G401 (cell line): ENCODE data around the gene ACTN4. TPM values are rescaled to one million over a fixed set of nuclear protein-coding genes. Genes with fewer than 3 reads are reported as not detected.
A peak's percentile ranks its signal among the peaks of the same experiment; 100 is the strongest.

Experiments used
- DNase-seq: peaks from one replicate; pipeline ENCODE4 v3.0.0-alpha.2; 2015; ENCODE audit warnings: low spot score
- in situ Hi-C: cut with HindIII; loops from 2 replicates; pipeline ENCODE4 v1.10.0; 2016; ENCODE audit warnings: low sequenced_read_pairs, mixed read lengths
- total RNA-seq: library from RNA; depleted of rRNA; stranded (reverse); fragments of >200 nt; shearing (Covaris generic); gene quantifications from 2 replicates; pipeline ENCODE4 v1.2.3, GENCODE V29; 2014

Gene ACTN4
- total RNA-seq, 1 experiment from 2014 or later = 182 TPM

- peak; percentile 43 for DNase-seq
- in situ Hi-C loops = no loop called here
These were observed 10.3 kb downstream of the ACTN4 start for GRCh38 chr19:38657633-38658222.

- peak; percentile 39 for DNase-seq
- in situ Hi-C loops = no loop called here
These were observed 11.2 kb downstream of the ACTN4 start for GRCh38 chr19:38658462-38659306.

GRCh38 chr19:38660724-38661123 is 13.3 kb downstream of the ACTN4 start:
- no peak for DNase-seq
- in situ Hi-C loops = no loop called here

GRCh38 chr19:38661136-38661535 is 13.7 kb downstream of the ACTN4 start:
- in situ Hi-C loops = no loop called here
- no peak for DNase-seq

GRCh38 chr19:38661996-38662395 is 14.5 kb downstream of the ACTN4 start:
- in situ Hi-C loops = no loop called here
- no peak for DNase-seq

- no peak for DNase-seq
- in situ Hi-C loops = no loop called here
These were observed 15.2 kb downstream of the ACTN4 start for GRCh38 chr19:38662537-38663155.

GRCh38 chr19:38663156-38663651 is 15.8 kb downstream of the ACTN4 start:
- in situ Hi-C loops = no loop called here
- DNase-seq = no peak

GRCh38 chr19:38663957-38664502 is 16.6 kb downstream of the ACTN4 start:
- peak; percentile 66 for DNase-seq
- in situ Hi-C loops = no loop called here

GRCh38 chr19:38664503-38665211 is 17.2 kb downstream of the ACTN4 start:
- in situ Hi-C loops = no loop called here
- no peak for DNase-seq

GRCh38 chr19:38665219-38665931 is 17.9 kb downstream of the ACTN4 start:
- in situ Hi-C loops = no loop called here

GRCh38 chr19:38665950-38666662 is 18.7 kb downstream of the ACTN4 start:
- DNase-seq = peak; percentile 62
- in situ Hi-C loops = no loop called here

More at GRCh38 chr19:38665219-38665931, 17.9 kb downstream of the ACTN4 start:
- DNase-seq = no peak

- in situ Hi-C loops = no loop called here
These were observed 19.4 kb downstream of the ACTN4 start for GRCh38 chr19:38666663-38667511.

GRCh38 chr19:38667661-38668171 is 20.3 kb downstream of the ACTN4 start:
- peak; percentile 61 for DNase-seq
- in situ Hi-C loops = no loop called here

More at GRCh38 chr19:38666663-38667511, 19.4 kb downstream of the ACTN4 start:
- no peak for DNase-seq

- DNase-seq = no peak
- in situ Hi-C loops = no loop called here
These were observed 22.1 kb downstream of the ACTN4 start for GRCh38 chr19:38669552-38669951.

- DNase-seq = no peak
- in situ Hi-C loops = no loop called here
These were observed 23.5 kb downstream of the ACTN4 start for GRCh38 chr19:38670921-38671398.

GRCh38 chr19:38671654-38672053 is 24.2 kb downstream of the ACTN4 start:
- in situ Hi-C loops = no loop called here
- DNase-seq = no peak

- in situ Hi-C loops = no loop called here
These were observed 25.6 kb downstream of the ACTN4 start for GRCh38 chr19:38673030-38673429.

More at GRCh38 chr19:38673030-38673429, 25.6 kb downstream of the ACTN4 start:
- no peak for DNase-seq
